ENCODE data around the gene KRT2. TPM values are rescaled to one million over a fixed set of nuclear protein-coding genes. Genes with fewer than 3 reads are reported as not detected.

KRT2 gene
- total and polyA plus RNA-seq, 2 of the 4 experiments (the other 2 are of a cell fraction): not detected

DNA sequence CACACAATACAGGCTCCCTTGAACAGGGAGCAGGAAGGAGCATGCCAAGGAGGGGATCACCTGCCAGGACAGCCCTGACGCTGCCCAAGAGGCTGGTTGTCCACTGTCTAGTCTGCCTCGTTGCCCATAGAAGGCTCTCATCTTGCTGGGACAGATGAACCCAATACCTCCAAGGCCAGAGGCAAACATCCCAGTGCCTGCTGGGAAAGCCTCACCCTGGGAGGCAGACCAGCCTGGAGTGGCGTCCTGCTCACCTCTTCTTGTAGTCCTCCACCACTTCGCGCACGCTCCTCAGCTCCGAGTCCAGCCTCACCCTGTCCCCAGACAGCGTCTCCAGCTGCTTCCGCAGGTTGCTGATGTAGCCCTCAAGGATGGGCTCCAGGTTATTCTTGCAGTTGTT, 36.1 kb downstream of the KRT2 start:
- H2BK5ac ChIP-seq (ENCODE audit: low read depth, low read length, poor library complexity, severe bottlenecking): no peak overlapping the region
- no peak overlapping the region for H3K23ac ChIP-seq (ENCODE audit: low read depth, low read length)
- H3K9me1 ChIP-seq (ENCODE audit: insufficient read depth, low read length): no peaks in the 10 kb centered on the region
- no peak overlapping the region for H4K91ac ChIP-seq (ENCODE audit: insufficient read depth, low read depth, low read length)
- no peak overlapping the region for H3K14ac ChIP-seq (replicated peaks; ENCODE audit: low read depth, low read length)
- in situ Hi-C loops (cut with MboI; ENCODE audit: low sequenced_read_pairs) (no loop called here), dilution Hi-C loops (cut with HindIII; ENCODE audit: low sequenced_read_pairs, unreplicated experiment) (no loop called here), intact Hi-C loops (cut with micrococcal nuclease) (no loop called here)
- H2BK20ac ChIP-seq (ENCODE audit: low read depth, low read length): no peak overlapping the region
- DNase-seq (no peak), ATAC-seq (ENCODE audit: low read depth) (no peak)
- no peaks in the 10 kb centered on the region for H3K79me1 ChIP-seq (ENCODE audit: low read depth in 1 of 2, low read length in 2 of 2)
- H2AK5ac ChIP-seq (ENCODE audit: low read depth, low read length): no peak overlapping the region
- H2AFZ ChIP-seq (replicated peaks; ENCODE audit: low read length, poor library complexity): no peak overlapping the region
- H2AK9ac ChIP-seq (replicated peaks; ENCODE audit: low read depth, low read length, poor library complexity): no peak overlapping the region
- WGBS, 2 experiments (ENCODE audit: extremely low coverage in 2 of 2, insufficient read length in 1 of 2): 85% methylated on average over 5 of the region's 9 CpGs; no CpG with 5 or more reads in 1 of the 2 experiments
- no peaks in the 10 kb centered on the region for H4K20me1 ChIP-seq (ENCODE audit: insufficient read depth, low read length)
- H2BK120ac ChIP-seq (ENCODE audit: low read depth, low read length): no peak overlapping the region
- POLR2A ChIA-PET (ENCODE audit: unreplicated experiment): no interaction called here
- H3K9ac ChIP-seq (ENCODE audit: low read depth, low read length): no peak overlapping the region
- H4K8ac ChIP-seq (ENCODE audit: low read depth in 2 of 2, low read length in 2 of 2): no peak overlapping the region
- H3K27me3 ChIP-seq (ENCODE audit: control insufficient read depth, insufficient read depth, low read length): peaks cover 29% of the 10 kb centered on the region
- no peaks in the 10 kb centered on the region for H3K36me3 ChIP-seq (ENCODE audit: control insufficient read depth, insufficient read depth, low read length)
- CTCF ChIA-PET: no interaction called here
- H3K4ac ChIP-seq (ENCODE audit: low read depth, low read length): no peak overlapping the region
- no peak overlapping the region for H3K27ac ChIP-seq (ENCODE audit: insufficient read depth, low read length)
- no peaks in the 10 kb centered on the region for H3K9me3 ChIP-seq (ENCODE audit: control insufficient read depth, insufficient read depth, low read length)
- no peak overlapping the region for H3K18ac ChIP-seq (ENCODE audit: low read depth, low read length)
- no peak overlapping the region for H3K4me2 ChIP-seq (ENCODE audit: low read depth, low read length)
- no peak overlapping the region for H2BK15ac ChIP-seq (ENCODE audit: low read depth, low read length)
- BruUV-seq (replicated peaks): no TSS peak
- H3K4me3 ChIP-seq (ENCODE audit: insufficient read depth, low read depth, low read length): no peak overlapping the region
- no peak overlapping the region for H3K56ac ChIP-seq (ENCODE audit: extremely low read depth, insufficient read depth, low read length)
- no peaks in the 10 kb centered on the region for H3K4me1 ChIP-seq (ENCODE audit: control insufficient read depth, insufficient read depth, low read length)
- TF ChIP-seq NFE2L2 (IDR thresholded peaks at IDR 0.05; ENCODE audit: low read depth, low read length): no peak
- H4K5ac ChIP-seq (ENCODE audit: low read depth, low read length): no peak overlapping the region

Data from IMR-90 (cell line).